Hypothalamus (tissue), 51 donors: ENCODE results near the gene ARID1B.
A peak's percentile ranks its signal among the peaks of the same experiment; 100 is the strongest.

Source experiments
- DNase-seq, 51 donors: peaks; one replicate each; lab custom pipeline; 2025; lab: John Stamatoyannopoulos, UW

The ARID1B gene

DNA sequence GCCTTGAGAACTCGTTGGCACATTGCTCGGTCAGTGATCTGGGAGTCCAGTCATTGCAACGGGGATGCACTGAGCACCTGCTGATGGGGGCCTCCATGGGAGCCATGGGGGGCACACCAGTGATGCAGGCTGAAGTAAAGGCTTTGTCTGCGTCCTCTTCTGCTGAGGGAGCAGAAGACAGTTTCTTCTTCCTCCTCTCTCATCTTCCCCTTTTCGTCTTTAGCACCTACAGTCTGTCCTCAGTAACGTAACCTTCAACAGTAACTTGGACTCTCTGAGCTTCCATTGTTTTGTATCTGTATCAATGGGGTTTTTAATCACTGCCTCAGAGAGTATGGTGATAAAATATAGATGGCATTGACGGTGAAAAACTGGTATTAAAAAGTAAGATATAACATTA lies 306.2 kb downstream of the ARID1B start:
- no peak for DNase-seq

- no peak for DNase-seq
Observed at GRCh38 chr6:157086632-157087031, 309.5 kb downstream of the ARID1B start.

GRCh38 chr6:157087974-157088373 lies 310.8 kb downstream of the ARID1B start:
- DNase-seq = no peak

- DNase-seq = no peak
Observed at GRCh38 chr6:157088841-157089240, 311.7 kb downstream of the ARID1B start.

DNA sequence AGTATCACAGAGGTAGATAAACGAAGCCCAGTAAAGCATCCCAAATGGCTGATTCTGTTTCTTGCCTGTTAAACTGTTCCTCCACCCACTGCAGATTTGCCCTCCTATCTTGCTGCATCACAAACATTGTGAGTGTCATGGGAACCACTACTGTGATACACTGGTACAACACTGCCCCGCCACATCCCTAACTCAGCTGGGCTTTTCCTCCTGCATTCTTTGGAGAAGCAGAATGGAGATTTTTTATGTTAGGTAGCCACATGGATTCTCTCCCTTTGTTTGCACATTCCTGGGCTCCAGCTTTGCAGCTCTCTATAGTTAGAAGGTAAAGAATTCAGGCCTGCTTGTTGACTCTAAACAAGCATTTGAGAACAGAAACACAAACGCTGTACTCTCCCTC lies 312.1 kb downstream of the ARID1B start:
- DNase-seq = no peak

GRCh38 chr6:157089851-157090250 lies 312.7 kb downstream of the ARID1B start:
- peak in 1 of 51 donors; percentile 11 for DNase-seq

DNA sequence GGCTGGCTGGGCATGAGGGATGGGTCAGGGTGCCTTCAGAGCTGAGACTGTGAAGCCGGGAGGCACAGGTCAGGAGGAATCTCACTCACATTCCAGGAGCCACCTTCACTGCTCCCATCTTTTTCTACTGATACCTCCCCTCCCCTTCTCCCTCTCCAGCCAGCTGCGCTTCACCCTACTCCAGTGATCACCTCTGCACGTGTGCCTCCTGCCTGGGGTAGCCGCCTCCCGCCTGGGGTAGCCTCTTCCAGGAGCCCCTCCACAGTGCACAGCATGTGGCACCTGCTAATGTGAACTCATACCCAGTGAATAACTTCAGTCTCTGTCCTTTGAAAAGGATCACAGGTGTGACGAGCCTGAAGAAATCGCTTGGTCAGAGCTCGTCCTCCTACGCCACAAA lies 313.6 kb downstream of the ARID1B start:
- no peak for DNase-seq

- DNase-seq = no peak
Observed at GRCh38 chr6:157091243-157091642, 314.1 kb downstream of the ARID1B start.

DNA sequence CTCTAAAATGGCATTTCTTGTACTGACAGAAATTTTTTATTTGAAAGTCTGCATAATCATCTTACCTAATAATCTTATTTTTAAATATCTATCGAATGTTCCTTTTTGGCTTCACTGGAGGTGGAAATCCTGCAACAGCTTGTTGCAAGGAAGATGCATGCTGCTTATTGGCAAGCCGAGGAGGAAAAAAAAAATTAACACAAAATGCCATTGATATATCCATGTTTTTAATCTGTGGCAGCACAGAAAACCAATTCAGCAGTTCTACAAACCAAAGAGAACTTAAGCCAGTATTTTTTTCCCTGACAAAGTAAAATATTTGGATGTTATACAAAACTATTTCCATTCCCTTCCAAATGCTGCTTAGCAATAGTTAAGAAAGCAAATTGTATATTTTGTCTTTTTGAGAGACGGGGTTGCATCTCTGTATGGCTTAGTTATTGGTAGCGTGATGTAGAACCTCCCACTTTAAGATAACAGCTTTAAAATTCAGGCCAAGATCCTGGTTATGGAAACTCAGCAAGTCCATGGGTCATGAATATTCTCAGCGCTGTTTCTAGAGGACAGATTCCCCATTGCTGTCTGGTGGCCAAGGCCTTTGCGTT lies 314.8 kb downstream of the ARID1B start:
- no peak for DNase-seq

- no peak for DNase-seq
Observed at GRCh38 chr6:157092736-157093135, 315.6 kb downstream of the ARID1B start.

- DNase-seq = no peak
Observed at GRCh38 chr6:157093536-157093935, 316.4 kb downstream of the ARID1B start.

GRCh38 chr6:157094038-157094437 lies 316.9 kb downstream of the ARID1B start:
- DNase-seq = no peak

GRCh38 chr6:157095084-157095483 lies 317.9 kb downstream of the ARID1B start:
- DNase-seq = no peak

DNA sequence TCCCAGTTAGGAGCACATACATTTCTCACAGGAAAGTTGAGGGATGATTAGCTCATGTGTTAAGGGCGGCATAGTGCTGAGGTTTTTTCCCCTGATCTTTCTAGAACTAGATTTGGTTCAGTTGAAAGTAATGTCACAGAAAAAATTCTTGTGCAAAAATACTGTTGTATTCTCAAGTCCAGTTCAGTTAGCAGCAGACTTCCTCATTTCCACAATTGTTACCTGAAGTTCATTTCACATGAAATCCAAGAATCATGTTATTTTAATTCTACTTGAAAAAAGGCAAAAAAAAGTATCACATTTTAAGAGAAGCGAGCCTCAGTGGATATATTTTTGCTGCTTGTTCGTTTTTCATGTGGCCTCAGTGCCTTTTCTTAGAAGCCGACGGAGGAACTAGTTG lies 318.4 kb downstream of the ARID1B start:
- DNase-seq = no peak

GRCh38 chr6:157096105-157096504 lies 318.9 kb downstream of the ARID1B start:
- DNase-seq = peak in 5 of 51 donors; percentile 19 to 42 (median 27)

- DNase-seq = peak in 12 of 51 donors; percentile 10 to 42 (median 32)
Observed at GRCh38 chr6:157096522-157096921, 319.3 kb downstream of the ARID1B start.

GRCh38 chr6:157097255-157097955 lies 320.2 kb downstream of the ARID1B start:
- no peak for DNase-seq

DNA sequence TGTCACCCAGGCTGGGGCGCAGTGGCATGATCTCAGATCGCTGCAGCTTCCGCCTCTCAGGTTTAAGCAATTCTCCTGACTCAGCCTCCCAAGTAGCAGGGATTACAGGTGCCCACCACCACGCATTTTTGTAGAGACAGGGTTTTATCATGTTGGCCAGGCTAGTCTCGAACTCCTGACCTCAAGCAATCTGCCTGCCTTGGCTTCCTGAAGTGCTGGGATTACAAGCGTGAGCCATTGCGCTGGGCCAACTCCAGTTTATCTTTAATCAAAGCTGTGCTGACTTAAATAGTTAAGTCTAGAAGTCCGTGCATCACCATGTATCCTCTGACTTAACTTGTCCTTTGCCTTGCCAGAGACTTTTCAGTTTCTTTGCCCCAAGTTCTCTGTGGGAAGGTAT lies 321.8 kb downstream of the ARID1B start:
- DNase-seq = no peak

GRCh38 chr6:157099912-157100593 lies 322.9 kb downstream of the ARID1B start:
- DNase-seq = no peak

DNA sequence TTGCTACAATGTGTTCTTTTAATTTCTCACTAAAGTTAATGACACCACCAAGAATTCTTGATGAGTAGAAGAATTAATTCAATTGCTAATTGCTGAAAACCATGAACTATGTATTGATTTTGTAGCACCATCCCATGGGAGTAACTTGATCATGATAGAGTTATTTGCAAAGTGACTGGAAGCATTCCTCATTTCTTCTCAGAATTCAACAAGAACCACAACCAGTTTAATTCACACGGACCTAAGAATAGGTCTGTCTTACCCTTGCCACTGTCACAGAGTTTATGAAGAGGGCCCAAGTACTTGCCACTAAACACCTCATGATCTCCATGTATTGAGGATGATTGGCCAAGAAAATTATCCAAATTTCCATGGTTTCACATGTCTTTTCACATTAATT lies 324.0 kb downstream of the ARID1B start:
- DNase-seq = no peak

- DNase-seq = no peak
Observed at GRCh38 chr6:157104803-157105202, 327.6 kb downstream of the ARID1B start.

DNA sequence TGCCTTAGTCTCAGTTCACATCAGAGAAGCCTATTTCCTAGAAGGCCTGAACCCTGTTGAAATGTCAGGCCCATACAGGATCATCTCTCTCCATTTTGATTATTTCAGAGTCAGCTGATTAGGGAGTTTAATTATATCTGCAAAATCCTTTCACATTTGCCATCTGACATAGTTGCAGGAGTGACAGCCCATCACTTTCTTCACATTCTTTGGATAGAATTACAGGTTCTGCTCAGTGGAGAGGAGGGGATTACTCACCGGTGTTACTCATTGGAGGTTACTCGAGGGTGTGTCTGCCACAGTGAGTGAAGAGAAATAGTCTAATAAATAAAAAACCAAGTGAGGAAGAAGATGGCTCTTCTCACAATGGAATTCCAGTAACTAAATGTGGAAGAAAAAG lies 329.3 kb downstream of the ARID1B start:
- no peak for DNase-seq
